Activated T-cell treated with anti-CD3 and anti-CD28 coated beads, Interleukin-2, amount 50 U/mL, for 4 hours (primary cell): ENCODE results near the gene LIPT2. TPM values are rescaled to one million over a fixed set of nuclear protein-coding genes. Genes with fewer than 3 reads are reported as not detected.
"Not testable (repeated sequence)": the region's sequence is repeated elsewhere in the genome, so short reads cannot be mapped to it uniquely, and the experiment has no call there.

Experiments used
- ATAC-seq, 2 donors: fragments of 200-7000 bp; cut with Tn5 transposase; one replicate each; pipeline ENCODE4 v1.10.0; 2021
- DNase-seq: peaks from one replicate; pipeline ENCODE4 v3.0.0-alpha.2; 2020
- H3K27me3 Mint-ChIP-seq: one replicate; pipeline ENCODE4 v1.8.0; 2021; ENCODE audit warnings: low read depth, mixed read lengths
- H3K36me3 Mint-ChIP-seq: one replicate; pipeline ENCODE4 v1.8.0; 2022; ENCODE audit warnings: mixed read lengths; ENCODE audit not compliant: insufficient read depth
- H3K4me1 Mint-ChIP-seq: one replicate; pipeline ENCODE4 v1.8.0; 2021; ENCODE audit warnings: low read depth, mixed read lengths
- H3K4me3 Mint-ChIP-seq: one replicate; pipeline ENCODE4 v1.8.0; 2021; ENCODE audit warnings: mild to moderate bottlenecking, moderate library complexity, mixed read lengths
- H3K9me3 Mint-ChIP-seq: one replicate; pipeline ENCODE4 v1.8.0; 2021; ENCODE audit warnings: mixed read lengths
- total RNA-seq, 3 donors: library from RNA; stranded (reverse); gene quantifications; one replicate each; pipeline ENCODE4 v1.2.1, GENCODE V29; 2021

The LIPT2 gene
- 1 to 10 TPM; 3.2 to 8.1 (median 5.5) TPM for total RNA-seq

- DNase-seq, result peak; percentile 96
Measured at GRCh38 chr11:74492974-74493790, at the start of gene LIPT2. Gene LIPT2 (minus strand): TSS chr11:74493724. CDS start chr11:74493703, 21 bp downstream.

GRCh38 chr11:74541466-74541865 is 47.9 kb upstream of the LIPT2 start:
- DNase-seq (no peak), ATAC-seq (no peak)
- H3K27me3 Mint-ChIP-seq, result peaks cover 2% of the 10 kb centered on the region
- peaks cover 29% of the 10 kb centered on the region for H3K9me3 Mint-ChIP-seq
- H3K4me1 Mint-ChIP-seq, result no peaks in the 10 kb centered on the region
- H3K4me3 Mint-ChIP-seq, result no peak overlapping the region
- no peaks in the 10 kb centered on the region for H3K36me3 Mint-ChIP-seq

More at GRCh38 chr11:74492974-74493790, at the start of gene LIPT2:
- peaks cover 7% of the 10 kb centered on the region for H3K36me3 Mint-ChIP-seq
- peaks cover 19% of the 10 kb centered on the region for H3K4me1 Mint-ChIP-seq
- peak; percentile 98 to 99 for ATAC-seq
- peak within 1 kb of the TSS; percentile 83 for H3K4me3 Mint-ChIP-seq
- peaks cover 7% of the 10 kb centered on the region for H3K9me3 Mint-ChIP-seq
- H3K27me3 Mint-ChIP-seq, result no peaks in the 10 kb centered on the region

- no peaks in the 10 kb centered on the region for H3K27me3 Mint-ChIP-seq
- no peaks in the 10 kb centered on the region for H3K4me1 Mint-ChIP-seq
- no peak for ATAC-seq
- DNase-seq, result no peak
- H3K36me3 Mint-ChIP-seq, result no peaks in the 10 kb centered on the region
- H3K9me3 Mint-ChIP-seq, result peaks cover 29% of the 10 kb centered on the region
- no peak overlapping the region for H3K4me3 Mint-ChIP-seq
Measured at GRCh38 chr11:74540270-74540669, 46.7 kb upstream of the LIPT2 start.

GRCh38 chr11:74538680-74539079 is 45.2 kb upstream of the LIPT2 start:
- H3K4me3 Mint-ChIP-seq, result no peak overlapping the region
- DNase-seq (no peak), ATAC-seq (no peak)
- H3K9me3 Mint-ChIP-seq, result peaks cover 22% of the 10 kb centered on the region
- H3K36me3 Mint-ChIP-seq, result no peaks in the 10 kb centered on the region
- no peaks in the 10 kb centered on the region for H3K27me3 Mint-ChIP-seq
- H3K4me1 Mint-ChIP-seq, result no peaks in the 10 kb centered on the region

DNA sequence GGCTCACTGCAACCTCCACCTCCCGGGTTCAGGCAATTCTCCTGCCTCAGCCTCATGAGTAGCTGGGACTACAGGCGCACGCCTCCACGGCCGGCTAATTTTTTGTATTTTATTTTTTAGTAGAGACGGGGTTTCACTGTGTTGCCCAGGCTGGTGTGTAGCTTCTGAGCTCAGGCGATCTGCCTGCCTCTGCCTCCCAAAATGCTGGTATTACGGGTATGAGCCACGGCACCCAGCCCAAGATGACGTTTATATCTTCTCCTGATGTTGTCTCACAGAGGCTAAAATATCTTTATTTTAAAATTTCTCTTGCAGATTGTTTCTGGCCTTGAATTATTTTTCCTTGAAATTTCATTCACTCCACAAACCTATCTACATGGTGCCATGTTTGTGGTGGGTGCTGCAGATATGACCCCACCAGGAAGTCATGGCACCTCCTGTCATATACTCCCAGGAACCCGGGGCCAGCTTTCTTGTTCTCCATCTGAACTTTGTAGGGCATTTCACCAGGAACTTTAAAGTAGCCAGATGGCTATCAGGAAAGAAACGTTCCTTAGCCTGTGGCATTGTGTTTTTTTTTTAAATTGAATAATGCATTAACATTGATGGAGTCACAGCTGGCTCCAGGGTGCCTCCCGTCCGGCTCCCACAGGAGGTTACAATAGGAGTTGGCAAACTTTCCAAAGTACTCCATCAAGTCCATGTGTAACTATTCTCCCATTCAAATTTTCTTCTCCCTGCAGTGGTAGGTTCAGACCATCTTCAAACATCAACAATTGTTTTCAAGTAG is 42.0 kb upstream of the LIPT2 start:
- Mint-ChIP-seq H3K9me3 (peaks cover 17% of the 10 kb centered on the region), H3K36me3 (no peaks in the 10 kb centered on the region), H3K4me3 (no peak overlapping the region), H3K27me3 (no peaks in the 10 kb centered on the region), H3K4me1 (no peaks in the 10 kb centered on the region)
- DNase-seq (no peak), ATAC-seq (no peak)

DNA sequence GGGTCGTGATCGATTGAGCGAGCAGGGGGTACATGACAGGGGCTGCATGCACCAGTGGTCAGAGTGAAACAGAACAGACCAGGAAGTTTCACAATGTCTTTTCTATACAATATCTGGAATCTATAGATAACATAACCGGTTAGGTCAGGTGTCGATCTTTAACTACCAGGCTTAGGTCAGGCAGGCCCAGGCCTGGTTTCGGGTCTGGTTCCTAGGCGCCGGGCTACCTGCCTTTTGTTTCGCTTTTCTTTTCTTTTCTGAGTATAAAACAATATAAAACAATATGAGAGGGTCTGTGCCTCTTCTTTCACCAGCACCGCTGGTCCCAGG is 41.4 kb upstream of the LIPT2 start:
- not testable (repeated sequence) for H3K4me1 Mint-ChIP-seq, H3K36me3 Mint-ChIP-seq

DNA sequence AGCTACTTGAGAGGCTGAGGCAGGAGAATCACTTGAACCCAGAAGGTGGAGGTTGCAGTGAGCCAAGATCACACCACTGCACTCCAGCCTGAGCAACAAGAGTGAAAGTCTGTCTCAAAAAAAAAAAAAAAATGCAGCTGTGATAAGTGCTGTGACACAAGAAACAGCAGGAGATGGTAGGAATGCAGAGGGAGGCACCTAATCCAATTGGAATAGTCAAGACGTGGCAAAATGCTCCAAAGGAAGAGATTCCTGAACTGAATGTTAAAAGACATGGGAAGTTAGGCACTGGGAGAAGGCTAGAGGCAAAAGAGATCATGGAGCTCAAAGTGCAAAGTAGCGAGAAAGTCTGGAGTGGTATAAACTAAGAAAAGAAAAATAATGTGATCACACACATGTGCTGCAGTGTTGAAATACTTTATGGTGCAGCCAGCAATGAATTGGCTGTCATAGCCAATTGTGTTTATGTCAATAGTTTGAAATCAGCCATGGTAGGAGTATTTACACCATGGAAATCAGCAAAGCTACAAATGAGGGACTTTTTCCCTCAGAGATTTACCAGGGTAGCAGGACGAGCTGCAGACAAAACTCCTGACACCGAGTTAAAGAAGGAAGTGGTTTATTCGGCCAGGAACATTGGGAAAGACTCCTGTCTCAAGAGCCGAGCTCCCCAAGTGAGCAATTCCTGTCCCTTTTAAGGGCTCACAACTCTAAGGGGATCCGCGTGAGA is 40.9 kb upstream of the LIPT2 start:
- ATAC-seq (no peak), DNase-seq (no peak)
- no peaks in the 10 kb centered on the region for H3K36me3 Mint-ChIP-seq
- no peaks in the 10 kb centered on the region for H3K27me3 Mint-ChIP-seq
- H3K4me1 Mint-ChIP-seq, result no peaks in the 10 kb centered on the region
- H3K4me3 Mint-ChIP-seq, result no peak overlapping the region
- H3K9me3 Mint-ChIP-seq, result peaks cover 17% of the 10 kb centered on the region

More for the DNA sequence above, 41.4 kb upstream of the LIPT2 start:
- peaks cover 17% of the 10 kb centered on the region for H3K9me3 Mint-ChIP-seq
- H3K27me3 Mint-ChIP-seq, H3K4me3 Mint-ChIP-seq, DNase-seq, ATAC-seq: not testable (repeated sequence)

- Mint-ChIP-seq H3K9me3 (peaks cover 14% of the 10 kb centered on the region), H3K36me3 (no peaks in the 10 kb centered on the region), H3K4me3 (no peak overlapping the region), H3K27me3 (peaks cover 2% of the 10 kb centered on the region), H3K4me1 (no peaks in the 10 kb centered on the region)
- DNase-seq, result no peak
- no peak for ATAC-seq
Measured at GRCh38 chr11:74533421-74533820, 39.9 kb upstream of the LIPT2 start.

DNA sequence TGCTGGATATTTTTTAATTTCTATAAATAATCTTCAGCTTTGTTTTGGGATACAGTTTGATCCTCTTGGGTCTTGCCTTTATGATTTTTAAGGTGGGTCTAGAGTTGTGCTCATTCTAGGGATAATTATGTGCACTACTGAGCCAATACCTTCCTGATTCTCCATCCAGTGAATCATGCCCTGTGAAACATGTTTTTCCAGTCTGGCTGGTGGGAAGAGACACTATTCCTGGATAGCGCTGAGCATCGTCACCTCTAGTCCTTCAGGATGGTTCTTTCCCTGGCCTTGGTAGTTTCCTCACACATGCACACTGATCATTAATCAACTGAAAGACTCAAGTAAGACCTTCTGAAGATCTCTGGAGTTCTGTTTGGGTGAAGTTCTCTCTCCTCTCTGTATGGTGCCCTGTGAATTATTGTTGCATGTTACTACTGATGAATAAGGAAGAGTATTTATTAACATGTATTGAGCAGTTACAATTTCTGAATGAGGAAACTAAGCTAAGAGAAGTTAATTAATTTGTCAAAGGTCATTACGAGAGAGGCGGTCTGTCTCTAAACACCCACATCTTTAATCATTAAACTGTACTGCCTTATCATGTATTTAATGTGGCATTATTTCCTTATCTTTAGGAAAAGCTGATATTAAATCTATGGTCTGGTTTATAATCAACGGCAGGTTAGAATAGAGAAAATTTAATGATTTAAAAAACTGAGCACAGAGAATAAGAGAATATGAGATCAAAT is 39.1 kb upstream of the LIPT2 start:
- no peaks in the 10 kb centered on the region for H3K4me1 Mint-ChIP-seq
- no peak for ATAC-seq
- no peak for DNase-seq
- H3K9me3 Mint-ChIP-seq, result peaks cover 7% of the 10 kb centered on the region
- H3K27me3 Mint-ChIP-seq, result peaks cover 2% of the 10 kb centered on the region
- no peaks in the 10 kb centered on the region for H3K36me3 Mint-ChIP-seq
- H3K4me3 Mint-ChIP-seq, result no peak overlapping the region

DNA sequence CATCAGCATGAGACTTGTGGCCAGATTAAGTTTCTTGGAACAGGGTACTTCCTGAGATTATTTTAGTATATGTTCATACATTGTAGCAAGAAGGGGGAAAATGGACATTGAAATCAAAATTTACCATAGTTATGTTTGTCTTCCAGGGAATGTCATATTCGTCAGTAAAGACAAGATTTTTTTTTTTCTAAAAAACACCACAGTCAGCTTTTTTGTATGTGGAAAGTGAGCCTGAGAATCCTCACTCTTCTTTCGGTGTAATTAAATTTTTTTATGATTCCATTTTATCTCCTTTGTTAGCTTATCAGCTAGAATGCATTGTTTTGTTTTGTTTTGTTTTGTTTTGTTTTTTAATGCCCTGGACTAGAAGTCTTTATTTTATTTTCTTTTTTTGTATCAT is 31.5 kb upstream of the LIPT2 start:
- Mint-ChIP-seq H3K4me1 (no peaks in the 10 kb centered on the region), H3K36me3 (no peaks in the 10 kb centered on the region), H3K27me3 (peaks cover 13% of the 10 kb centered on the region), H3K4me3 (no peak overlapping the region), H3K9me3 (no peaks in the 10 kb centered on the region)
- ATAC-seq, result no peak
- no peak for DNase-seq

- Mint-ChIP-seq H3K9me3 (no peaks in the 10 kb centered on the region), H3K27me3 (peaks cover 13% of the 10 kb centered on the region), H3K4me3 (no peak overlapping the region), H3K36me3 (no peaks in the 10 kb centered on the region), H3K4me1 (no peaks in the 10 kb centered on the region)
- ATAC-seq (no peak), DNase-seq (no peak)
Measured at GRCh38 chr11:74524501-74524900, 31.0 kb upstream of the LIPT2 start.

DNA sequence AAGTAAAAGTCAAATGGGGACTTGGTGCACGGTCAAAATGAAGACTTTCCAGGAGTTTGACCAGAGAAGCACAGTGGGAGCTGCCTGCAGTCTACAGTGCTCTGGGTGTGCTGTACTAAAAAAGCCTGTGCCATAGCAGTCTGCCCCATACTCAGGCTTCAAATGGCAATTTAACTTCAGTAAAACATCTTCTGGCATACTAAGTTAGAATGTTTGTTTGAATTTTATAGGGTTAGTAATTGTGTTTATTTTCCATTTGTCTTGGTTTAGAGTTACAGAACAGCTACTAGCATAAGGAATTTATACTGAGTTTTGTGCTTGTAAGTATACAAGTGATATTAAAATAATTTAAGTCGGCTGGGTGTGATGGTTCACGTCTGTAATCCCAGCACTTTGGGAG is 29.3 kb upstream of the LIPT2 start:
- DNase-seq (no peak), ATAC-seq (no peak)
- Mint-ChIP-seq H3K4me3 (no peak overlapping the region), H3K4me1 (no peaks in the 10 kb centered on the region), H3K27me3 (peaks cover 11% of the 10 kb centered on the region), H3K9me3 (no peaks in the 10 kb centered on the region), H3K36me3 (no peaks in the 10 kb centered on the region)

- Mint-ChIP-seq H3K36me3 (no peaks in the 10 kb centered on the region), H3K4me3 (no peak overlapping the region), H3K4me1 (no peaks in the 10 kb centered on the region), H3K9me3 (peaks cover 7% of the 10 kb centered on the region), H3K27me3 (peaks cover 11% of the 10 kb centered on the region)
- DNase-seq (no peak), ATAC-seq (no peak)
Measured at GRCh38 chr11:74521666-74522252, 28.2 kb upstream of the LIPT2 start.
